Stimulated activated naive CD8-positive, alpha-beta T cell treated with anti-CD3 and anti-CD28 coated beads, Interleukin-15, Interleukin-2, amounts not matched to agents 100 ng/mL and 50 ng/mL, for 24 hours (primary cell): ENCODE measurements around the gene PTH2R.
"Not testable (repeated sequence)": the region's sequence is repeated elsewhere in the genome, so short reads cannot be mapped to it uniquely, and the experiment has no call there.

Experiments
- H3K27ac Mint-ChIP-seq: one replicate; pipeline ENCODE4 v1.8.0; 2021; ENCODE audit warnings: mild to moderate bottlenecking, mixed read lengths
- H3K27me3 Mint-ChIP-seq: one replicate; pipeline ENCODE4 v1.8.0; 2021; ENCODE audit warnings: mixed read lengths
- H3K36me3 Mint-ChIP-seq: one replicate; pipeline ENCODE4 v1.8.0; 2021; ENCODE audit warnings: low read depth, mixed read lengths
- H3K4me1 Mint-ChIP-seq: one replicate; pipeline ENCODE4 v1.8.0; 2021; ENCODE audit warnings: low read depth, mixed read lengths
- H3K4me3 Mint-ChIP-seq: one replicate; pipeline ENCODE4 v1.8.0; 2021; ENCODE audit warnings: mild to moderate bottlenecking, mixed read lengths
- H3K9me3 Mint-ChIP-seq: one replicate; pipeline ENCODE4 v1.8.0; 2021; ENCODE audit warnings: mixed read lengths

Gene PTH2R

GRCh38 chr2:208535578-208535977, 129.0 kb downstream of the PTH2R start:
- not testable (repeated sequence) for H3K4me1 Mint-ChIP-seq, H3K9me3 Mint-ChIP-seq, H3K36me3 Mint-ChIP-seq, H3K27me3 Mint-ChIP-seq, H3K27ac Mint-ChIP-seq, H3K4me3 Mint-ChIP-seq

GRCh38 chr2:208541461-208541988, 134.9 kb downstream of the PTH2R start:
- H3K27ac Mint-ChIP-seq, result no peak overlapping the region
- H3K4me3 Mint-ChIP-seq, result no peak overlapping the region
- no peaks in the 10 kb centered on the region for H3K9me3 Mint-ChIP-seq
- no peaks in the 10 kb centered on the region for H3K4me1 Mint-ChIP-seq
- H3K27me3 Mint-ChIP-seq, result no peaks in the 10 kb centered on the region
- H3K36me3 Mint-ChIP-seq, result no peaks in the 10 kb centered on the region

- no peaks in the 10 kb centered on the region for H3K9me3 Mint-ChIP-seq
- H3K27me3 Mint-ChIP-seq, result no peaks in the 10 kb centered on the region
- no peaks in the 10 kb centered on the region for H3K36me3 Mint-ChIP-seq
- H3K4me1 Mint-ChIP-seq, result no peaks in the 10 kb centered on the region
- no peak overlapping the region for H3K27ac Mint-ChIP-seq
- H3K4me3 Mint-ChIP-seq, result no peak overlapping the region
Observed at GRCh38 chr2:208541989-208542464, 135.4 kb downstream of the PTH2R start.

- H3K36me3 Mint-ChIP-seq, result no peaks in the 10 kb centered on the region
- no peaks in the 10 kb centered on the region for H3K4me1 Mint-ChIP-seq
- no peaks in the 10 kb centered on the region for H3K9me3 Mint-ChIP-seq
- no peaks in the 10 kb centered on the region for H3K27me3 Mint-ChIP-seq
- no peak overlapping the region for H3K4me3 Mint-ChIP-seq
- no peak overlapping the region for H3K27ac Mint-ChIP-seq
Observed at GRCh38 chr2:208542465-208543041, 136.0 kb downstream of the PTH2R start.
